ENCODE data around the gene TRPM3.

Gene TRPM3

GRCh38 chr9:70539526-70539925 is 581.9 kb downstream of the TRPM3 start:
- DNase-seq: no peak

DNA sequence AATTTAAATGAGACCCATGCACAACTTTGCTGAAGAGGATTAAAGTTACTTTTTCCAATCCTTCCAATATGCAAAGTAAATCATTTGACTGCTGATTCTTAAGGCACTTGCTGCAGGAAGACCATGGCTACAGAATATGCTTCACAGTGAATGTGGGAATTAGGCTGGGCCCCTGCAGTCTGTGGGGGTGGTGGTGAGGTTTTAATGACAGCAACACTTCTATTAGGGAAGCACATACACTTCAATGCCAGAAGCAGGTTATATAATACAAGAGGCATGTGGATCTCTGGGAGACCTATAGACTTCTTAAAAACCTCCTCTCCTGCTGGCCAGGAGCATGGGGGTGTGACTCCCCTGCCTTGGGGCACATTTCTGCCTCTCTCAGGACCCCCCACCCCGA is 582.4 kb downstream of the TRPM3 start:
- DNase-seq: no peak

DNA sequence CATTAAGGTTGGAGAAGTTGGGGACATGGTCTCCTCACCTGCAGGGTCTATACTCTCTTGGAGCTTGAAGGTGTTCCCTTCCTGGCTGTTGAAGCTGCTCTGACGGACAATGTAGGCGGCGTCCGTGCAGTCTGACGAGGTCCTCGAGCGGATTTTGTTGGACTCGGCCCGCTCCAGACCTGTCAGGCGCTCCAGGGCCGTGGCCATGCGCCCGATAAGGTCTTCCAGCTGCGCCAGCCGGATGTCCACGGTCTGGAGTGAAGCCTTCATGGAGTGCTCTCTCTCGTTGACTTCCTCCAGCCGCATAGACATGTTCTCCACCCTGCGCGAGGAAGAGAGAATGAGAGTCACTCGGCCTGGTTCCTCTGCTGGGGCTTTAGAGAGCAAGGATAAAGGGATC is 584.3 kb downstream of the TRPM3 start:
- no peak for DNase-seq

- DNase-seq: no peak
These were observed 585.7 kb downstream of the TRPM3 start for GRCh38 chr9:70535546-70536323.

GRCh38 chr9:70534471-70534870 is 587.0 kb downstream of the TRPM3 start:
- DNase-seq: no peak

DNA sequence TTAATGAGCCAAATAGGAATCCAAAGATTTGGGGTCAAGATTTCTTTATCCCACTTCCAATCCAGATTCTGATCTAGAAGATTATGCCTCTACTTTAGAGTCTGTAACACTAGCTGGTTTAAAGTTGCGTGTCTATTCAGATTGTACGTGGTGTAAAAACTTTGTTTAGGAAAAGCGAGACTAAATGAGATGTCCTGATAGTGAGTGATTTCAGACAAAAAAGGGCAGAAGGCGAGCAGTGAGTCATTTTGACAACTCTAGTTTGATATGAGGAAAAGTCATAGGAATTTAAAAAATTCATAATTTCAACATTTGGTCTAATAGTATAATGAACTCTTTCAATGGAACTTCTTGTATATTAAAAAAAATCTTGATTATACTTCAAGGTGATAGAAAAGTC is 587.4 kb downstream of the TRPM3 start:
- DNase-seq: no peak

DNA sequence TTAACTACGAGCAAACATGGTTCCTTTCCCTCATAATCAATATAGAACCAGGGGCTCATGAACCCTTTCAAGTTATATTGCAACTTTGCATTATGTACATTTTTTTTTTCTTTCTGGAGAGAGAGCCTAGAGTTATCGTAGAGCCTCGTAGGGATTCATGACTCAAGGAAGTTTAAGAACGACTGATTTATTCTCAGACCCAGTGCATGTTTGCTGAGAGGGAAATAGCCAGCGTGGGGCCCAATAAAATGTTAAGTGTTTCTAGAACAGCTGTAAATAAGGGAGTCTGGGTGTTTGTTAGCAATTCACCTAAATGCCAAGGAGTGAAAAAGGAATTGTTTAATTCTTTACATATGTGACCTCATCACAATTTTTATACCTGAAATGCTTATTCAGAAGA is 587.9 kb downstream of the TRPM3 start:
- DNase-seq: no peak

- no peak for DNase-seq
These were observed 588.7 kb downstream of the TRPM3 start for GRCh38 chr9:70532716-70533115.

GRCh38 chr9:70531311-70531710 is 590.1 kb downstream of the TRPM3 start:
- DNase-seq: no peak

DNA sequence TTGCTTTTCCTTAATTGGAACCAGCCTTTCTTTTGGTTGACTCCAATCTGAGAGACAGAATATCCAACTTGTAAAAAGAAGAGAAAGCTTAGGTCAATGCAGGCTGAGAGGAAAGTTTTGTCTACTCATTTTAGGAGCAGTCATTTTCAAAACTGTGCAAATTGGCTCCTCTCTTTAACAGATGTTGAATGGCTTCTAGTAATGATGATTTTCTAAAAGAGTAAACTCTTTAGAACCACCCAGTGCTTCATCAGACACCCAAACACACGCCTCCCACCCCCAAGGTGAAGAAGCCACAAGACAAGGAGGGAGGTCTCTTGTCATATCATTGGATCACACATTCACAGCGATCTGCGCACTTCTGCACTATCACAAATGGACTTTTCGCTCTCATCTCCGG is 590.7 kb downstream of the TRPM3 start:
- no peak for DNase-seq

DNA sequence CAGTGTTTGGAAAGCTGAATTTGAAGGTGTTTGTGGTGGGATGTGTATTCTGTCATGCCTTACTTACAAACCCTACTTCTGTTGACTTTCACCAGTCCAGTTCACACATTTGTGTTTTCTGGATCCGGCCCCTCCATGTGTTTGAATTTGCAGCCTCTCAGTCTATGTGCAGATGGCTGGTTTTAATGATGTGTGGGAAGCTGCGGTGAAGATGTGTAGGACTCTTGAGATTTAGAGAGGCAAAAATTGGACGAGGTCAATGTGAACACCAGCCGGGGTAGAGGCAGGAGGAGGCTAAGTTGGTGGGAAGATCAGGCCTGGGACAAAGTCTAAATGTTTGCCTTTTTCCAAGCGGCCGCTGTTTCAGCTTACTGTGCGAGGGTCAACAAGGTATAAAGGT is 591.6 kb downstream of the TRPM3 start:
- no peak for DNase-seq

- no peak for DNase-seq
These were observed 592.0 kb downstream of the TRPM3 start for GRCh38 chr9:70529377-70529776.

DNA sequence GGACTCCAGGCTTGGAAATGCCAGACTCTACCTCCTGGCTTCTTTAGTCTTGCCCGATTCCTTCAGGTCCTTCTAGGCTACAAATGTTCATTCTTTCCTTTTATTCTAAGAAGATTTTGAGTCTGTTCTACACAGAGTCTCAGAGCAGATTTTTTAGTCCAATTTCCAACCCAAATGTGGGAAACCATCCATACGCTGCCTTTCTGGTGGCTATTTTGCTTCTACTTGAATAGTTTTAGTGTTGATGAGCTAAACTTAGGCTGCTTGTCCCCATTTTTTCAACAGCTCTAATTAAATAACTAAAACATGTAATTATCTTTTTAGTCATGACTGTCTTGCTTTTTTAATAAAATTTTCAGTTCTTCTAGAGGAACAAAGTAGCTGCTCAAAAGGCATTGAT is 594.5 kb downstream of the TRPM3 start:
- DNase-seq: no peak

DNA sequence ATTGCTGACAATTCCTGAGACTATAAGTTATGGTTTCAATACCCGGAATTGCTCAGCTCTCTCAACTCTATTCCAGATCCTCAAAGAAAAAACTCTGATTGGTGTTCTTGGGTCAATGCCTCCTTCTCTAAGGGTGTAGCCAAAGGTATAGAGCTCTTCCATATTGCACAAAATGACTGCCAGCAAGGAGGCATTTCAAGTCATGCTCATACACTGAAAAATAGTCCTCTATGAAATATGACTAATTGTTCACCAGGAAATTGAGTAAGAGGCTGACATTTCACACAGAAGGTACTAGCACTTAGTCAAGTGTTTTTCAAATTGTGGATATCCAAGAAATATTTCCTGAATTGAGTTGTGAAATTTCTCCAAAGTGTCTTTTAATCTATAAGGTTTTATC is 595.9 kb downstream of the TRPM3 start:
- DNase-seq: no peak

DNA sequence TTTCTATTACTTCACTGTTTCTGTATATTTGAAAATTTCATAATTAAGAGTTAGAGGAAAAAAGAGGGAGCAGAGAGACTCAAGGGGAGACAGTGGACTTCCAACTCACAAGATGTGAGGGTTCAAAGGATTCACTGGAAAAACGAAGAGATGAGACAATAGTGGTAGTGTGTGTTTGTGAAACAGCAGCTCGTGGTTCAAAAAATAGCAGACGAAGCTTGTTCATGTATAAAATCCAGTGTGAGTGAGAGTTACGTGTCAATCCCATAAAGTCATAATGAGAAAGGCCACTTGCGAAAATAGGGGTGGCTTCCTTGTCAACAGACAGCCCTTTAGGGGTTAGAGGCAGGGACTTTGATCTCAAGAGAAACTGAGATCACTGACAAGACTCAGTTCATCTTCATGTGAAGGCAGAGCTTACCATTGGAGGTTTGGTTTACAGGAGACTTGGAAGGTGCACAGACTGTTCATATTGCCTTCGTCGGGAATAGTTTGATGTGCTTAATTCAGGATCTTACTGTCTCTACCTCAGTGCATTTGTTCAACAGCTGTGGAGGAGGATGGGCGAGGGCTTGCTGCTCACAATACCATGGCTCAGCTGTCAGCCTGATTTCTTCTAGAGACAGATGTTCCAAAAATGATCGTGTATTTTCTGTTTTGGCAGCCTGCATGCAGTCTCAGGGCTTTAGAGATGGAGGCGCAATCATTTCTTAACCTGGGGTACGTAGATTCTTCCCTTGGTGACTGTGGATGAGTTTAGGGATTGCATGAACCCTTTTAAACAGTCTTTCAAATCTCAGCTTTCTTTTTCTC is 601.3 kb downstream of the TRPM3 start:
- DNase-seq: no peak

GRCh38 chr9:70517926-70518610 is 603.4 kb downstream of the TRPM3 start:
- no peak for DNase-seq

DNA sequence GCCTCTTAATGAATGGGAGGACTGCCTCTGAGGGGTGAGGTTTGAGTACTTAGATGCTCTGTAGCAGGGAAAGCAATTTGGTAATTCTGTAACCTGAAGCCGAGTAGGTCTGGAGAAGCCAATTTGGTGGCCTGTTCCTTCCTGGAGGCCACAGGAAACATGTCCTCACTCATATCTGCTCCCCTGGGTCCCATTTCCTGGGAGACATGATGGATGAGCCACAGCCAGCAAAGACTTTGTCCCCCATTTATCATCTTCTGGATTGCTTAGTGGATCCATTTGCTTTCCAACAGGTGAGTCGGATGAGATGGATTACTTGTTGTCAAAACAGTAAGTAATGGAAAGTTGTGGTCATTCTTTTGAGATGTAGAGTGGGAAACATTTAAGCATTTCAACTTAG is 607.1 kb downstream of the TRPM3 start:
- no peak for DNase-seq

DNA sequence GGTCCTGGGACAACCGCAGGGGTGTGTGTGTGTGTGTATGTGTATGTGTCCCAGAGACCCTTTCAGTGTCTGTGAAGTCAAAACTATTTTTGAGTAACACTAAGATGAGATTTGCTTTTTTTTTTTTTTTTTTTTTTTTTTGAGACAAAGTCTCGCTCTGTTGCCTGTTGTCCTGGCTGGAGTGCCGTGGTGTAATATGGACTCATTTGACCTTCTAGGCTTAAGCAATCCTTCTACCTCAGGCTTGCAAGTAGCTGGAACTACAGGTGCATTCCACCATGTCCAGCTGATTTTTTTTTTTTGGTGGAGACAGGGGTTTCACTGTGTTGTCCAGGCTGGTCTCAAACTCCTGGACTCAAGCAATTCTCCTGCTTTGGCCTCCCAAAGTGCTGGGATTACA is 609.6 kb downstream of the TRPM3 start:
- no peak for DNase-seq

- no peak for DNase-seq
These were observed 611.2 kb downstream of the TRPM3 start for GRCh38 chr9:70510157-70510770.

DNA sequence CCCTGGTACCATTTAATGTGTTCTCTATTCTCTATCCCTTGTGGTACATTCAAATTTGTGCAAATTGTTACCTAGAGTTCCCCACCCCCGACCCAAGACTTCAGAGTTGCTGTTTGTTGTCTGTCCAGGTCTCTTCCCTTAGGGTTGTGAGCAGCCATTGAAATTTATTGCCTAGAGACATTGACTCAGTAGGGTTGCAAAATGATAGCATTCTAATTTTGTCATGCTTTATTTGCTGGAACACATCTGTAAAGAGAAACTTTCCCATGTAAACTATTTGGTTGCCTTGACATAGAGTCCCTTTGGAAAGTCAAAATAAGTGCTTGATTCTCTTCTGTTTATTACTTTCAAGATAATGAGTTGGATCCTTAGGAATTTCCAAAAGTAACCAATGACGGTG is 615.3 kb downstream of the TRPM3 start:
- DNase-seq: no peak

- DNase-seq: no peak
These were observed 616.6 kb downstream of the TRPM3 start for GRCh38 chr9:70504834-70505233.

DNA sequence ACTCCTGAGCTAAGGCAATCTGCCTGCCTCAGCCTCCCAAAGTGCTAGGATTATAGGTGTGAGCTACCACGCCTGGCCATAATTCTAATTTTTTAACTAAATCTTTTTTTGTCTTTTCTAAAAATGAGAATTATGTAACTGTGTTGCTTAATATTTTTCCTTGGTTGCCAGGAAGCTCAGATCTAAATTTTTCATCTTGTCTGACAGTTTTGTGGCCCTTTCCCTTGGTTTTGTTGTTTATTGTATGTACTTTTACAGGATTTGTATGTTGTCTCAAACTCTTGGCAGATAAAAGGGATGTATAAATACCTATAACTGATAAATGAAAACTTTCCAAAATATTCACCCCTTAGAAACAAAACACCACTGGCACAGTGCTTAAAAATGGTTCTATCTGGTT is 618.7 kb downstream of the TRPM3 start:
- no peak for DNase-seq

DNA sequence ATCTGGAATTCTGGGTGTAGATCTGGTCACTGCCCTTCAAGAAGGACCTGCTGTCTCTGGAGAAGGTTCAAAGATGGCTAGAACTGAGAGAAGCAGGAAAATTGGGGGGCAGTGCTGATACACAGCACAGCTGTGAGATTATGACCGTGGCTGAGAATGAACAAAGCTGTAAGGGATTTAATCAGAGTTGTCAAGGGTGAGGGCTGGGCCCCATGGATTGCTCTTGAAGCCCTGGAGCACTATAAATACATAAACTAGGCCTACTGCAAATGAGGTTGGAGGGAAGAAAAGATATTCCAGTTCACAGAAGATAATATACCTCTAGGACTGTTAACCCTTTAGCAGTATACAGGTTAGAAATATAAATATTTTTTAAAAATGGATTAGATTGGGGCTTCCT is 620.6 kb downstream of the TRPM3 start:
- no peak for DNase-seq

DNA sequence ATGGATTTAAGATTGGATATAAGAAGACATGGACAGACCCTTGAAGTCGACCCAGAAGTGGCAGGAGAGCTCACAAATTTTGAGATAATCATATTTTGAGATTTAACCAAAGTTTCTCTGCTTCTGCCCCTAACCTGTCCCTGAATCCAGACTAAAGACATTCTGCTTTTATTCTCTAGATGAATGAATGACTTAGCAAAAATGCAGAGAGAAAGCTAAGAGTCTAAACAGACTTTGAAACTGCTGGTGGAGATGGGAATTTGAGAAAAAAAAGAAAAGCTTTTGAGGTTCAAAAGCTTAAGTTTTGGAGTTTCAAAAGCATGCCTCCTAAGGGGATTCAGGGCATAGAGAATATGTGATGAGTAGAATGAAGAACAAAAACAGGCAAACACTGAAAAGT is 621.8 kb downstream of the TRPM3 start:
- no peak for DNase-seq
